22Rv1 (cell line): ENCODE results near the gene FLYWCH1.
A peak's percentile ranks its signal among the peaks of the same experiment; 100 is the strongest.

Experiments
- H3K27ac ChIP-seq: fragments of 450-650 bp; 2 replicates; pipeline ENCODE4 v1.5.1; 2017
- CTCF ChIP-seq: fragments of 450-650 bp; IDR thresholded peaks from 2 replicates; pipeline ENCODE4 v1.5.1; 2017; ENCODE audit warnings: mild to moderate bottlenecking
- ZFX ChIP-seq: fragments of 450-650 bp; IDR thresholded peaks from 2 replicates; pipeline ENCODE4 v1.6.1; 2017; ENCODE audit warnings: antibody characterized with exemption, borderline replicate concordance

The FLYWCH1 gene

DNA sequence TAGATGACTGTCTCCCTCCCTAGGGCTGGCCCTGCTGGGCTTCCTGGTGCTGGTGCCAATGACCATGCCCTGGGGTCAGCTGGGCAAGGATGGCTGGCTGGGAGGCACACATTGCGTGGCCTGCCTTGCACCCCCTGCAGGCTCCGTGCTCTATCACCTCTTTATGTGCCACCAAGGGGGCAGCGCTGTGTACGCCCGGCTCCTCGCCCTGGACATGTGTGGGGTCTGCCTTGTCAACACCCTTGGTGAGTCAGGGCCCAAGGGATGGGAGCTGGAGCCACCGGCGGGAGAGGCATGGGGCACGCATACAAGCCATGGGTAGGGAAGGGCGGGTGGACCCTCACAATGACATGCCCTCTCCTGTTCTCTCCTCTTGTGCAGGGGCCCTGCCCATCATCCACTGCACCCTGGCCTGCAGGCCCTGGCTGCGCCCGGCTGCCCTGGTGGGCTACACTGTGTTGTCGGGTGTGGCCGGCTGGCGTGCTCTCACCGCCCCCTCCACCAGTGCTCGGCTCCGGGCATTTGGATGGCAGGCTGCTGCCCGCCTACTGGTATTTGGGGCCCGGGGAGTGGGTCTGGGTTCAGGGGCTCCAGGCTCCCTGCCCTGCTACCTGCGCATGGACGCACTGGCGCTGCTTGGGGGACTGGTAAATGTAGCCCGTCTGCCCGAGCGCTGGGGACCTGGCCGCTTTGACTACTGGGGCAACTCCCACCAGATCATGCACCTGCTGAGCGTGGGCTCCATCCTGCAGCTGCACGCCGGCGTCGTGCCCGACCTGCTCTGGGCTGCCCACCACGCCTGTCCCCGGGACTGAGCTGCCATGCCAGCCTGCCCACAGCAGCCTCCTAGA, 59.6 kb downstream of the FLYWCH1 start:
- TF ChIP-seq ZFX (no peak), CTCF (no peak)
- H3K27ac ChIP-seq = peak overlapping the region; percentile 99

- peak overlapping the region; percentile 99 for H3K27ac ChIP-seq
- TF ChIP-seq ZFX (no peak), CTCF (no peak)
Observed at GRCh38 chr16:2971985-2972784, 60.5 kb downstream of the FLYWCH1 start.

DNA sequence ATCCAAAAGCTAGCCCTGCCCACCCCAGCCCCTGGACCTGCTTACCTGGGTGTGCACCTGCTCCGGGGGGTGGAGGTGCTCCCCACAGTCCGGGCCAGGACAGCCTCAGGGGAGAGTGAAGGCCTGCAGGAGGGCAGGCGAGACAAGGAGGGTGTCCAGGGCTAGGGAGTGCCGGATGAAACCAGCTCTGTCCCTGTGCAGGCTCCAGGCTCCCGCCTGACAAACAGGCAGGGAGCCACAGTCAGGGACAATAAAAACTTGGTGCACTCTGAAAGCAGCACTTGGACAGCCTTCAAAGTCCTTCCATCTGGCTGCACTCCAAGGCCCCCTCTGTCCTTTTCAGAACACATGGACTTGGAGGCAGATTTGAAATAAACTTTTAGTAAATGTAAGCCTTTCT, 61.4 kb downstream of the FLYWCH1 start:
- TF ChIP-seq ZFX (no peak), CTCF (no peak)
- H3K27ac ChIP-seq = peak overlapping the region; percentile 99

DNA sequence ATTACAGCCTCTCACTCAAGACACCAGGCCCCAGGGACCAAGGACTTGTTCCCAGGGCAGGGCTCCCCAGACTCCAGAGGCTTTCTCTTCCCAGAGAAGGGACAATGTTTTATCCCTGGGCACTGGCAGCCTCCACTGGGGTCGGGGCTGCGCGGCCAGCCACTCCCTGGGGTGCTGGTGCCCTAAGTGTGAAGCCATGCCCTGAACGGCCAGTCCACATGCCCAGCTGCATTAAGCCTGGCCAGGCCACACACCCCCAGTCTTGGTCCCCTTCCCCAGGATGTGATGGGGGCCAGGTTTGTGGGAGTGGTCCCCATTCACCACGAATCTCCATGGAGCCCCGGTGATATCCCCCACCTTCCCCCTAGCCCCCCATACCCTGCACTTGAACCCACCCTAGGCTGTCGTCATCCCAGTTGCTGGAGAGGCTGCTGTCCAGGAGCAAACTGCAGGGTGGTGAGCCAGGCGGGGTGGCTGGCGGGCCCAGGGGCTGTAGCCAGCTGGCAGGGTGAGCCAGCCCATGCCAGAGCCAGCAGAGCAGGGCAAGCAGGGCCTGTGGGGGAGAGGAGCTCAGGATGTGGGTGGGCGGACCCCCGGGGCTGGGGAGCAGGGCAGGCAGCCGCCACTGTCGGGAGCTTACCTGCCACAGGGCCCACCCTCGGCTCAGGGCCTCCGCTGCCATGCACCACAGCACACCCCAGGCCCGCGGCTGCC, 62.0 kb downstream of the FLYWCH1 start:
- peak overlapping the region; percentile 99 for H3K27ac ChIP-seq
- TF ChIP-seq CTCF = no peak
- TF ChIP-seq ZFX = no peak

GRCh38 chr16:2974319-2975056, 62.8 kb downstream of the FLYWCH1 start:
- H3K27ac ChIP-seq = peak overlapping the region; percentile 99
- TF ChIP-seq CTCF (no peak), ZFX (no peak)

DNA sequence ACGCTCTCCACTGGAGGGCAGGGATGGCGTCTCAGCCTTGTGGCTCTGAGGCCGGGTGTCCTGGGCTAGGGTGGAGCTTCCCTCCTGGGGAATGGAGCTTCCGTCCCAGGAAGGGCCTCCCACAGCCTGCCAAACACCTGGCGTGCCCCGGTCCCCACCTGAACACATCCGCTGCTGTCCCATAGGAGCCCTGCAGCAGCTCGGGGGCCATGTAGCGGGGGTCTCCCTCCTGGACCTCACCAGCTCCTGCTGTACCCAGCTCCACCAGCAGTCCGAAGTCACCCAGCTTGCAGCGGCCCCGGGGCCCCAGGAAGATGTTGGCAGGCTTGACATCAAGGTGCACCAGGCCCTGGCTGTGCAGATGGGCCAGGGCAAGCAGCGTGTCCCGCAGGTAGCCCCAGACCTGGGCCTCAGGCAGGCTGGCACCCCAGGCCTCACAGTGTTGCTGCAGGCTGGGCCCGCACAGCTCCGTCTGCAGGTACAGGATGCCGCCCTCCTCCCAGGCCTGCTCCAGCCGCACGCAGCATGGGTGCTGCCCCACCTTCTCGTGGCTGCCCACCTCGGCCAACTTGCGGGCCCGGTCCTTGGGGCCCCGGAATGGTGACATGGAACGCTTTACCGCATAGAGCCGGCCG, 63.5 kb downstream of the FLYWCH1 start:
- TF ChIP-seq CTCF = no peak
- no peak for TF ChIP-seq ZFX
- H3K27ac ChIP-seq = peak overlapping the region; percentile 99
